ENCODE data around the gene DENND4A. TPM values are rescaled to one million over a fixed set of nuclear protein-coding genes. Genes with fewer than 3 reads are reported as not detected.
"Not testable (repeated sequence)": the region's sequence is repeated elsewhere in the genome, so short reads cannot be mapped to it uniquely, and the experiment has no call there.

The DENND4A gene
- total RNA-seq, 2 experiments from 2014 or later = 47.3 to 52.0 TPM

DNA sequence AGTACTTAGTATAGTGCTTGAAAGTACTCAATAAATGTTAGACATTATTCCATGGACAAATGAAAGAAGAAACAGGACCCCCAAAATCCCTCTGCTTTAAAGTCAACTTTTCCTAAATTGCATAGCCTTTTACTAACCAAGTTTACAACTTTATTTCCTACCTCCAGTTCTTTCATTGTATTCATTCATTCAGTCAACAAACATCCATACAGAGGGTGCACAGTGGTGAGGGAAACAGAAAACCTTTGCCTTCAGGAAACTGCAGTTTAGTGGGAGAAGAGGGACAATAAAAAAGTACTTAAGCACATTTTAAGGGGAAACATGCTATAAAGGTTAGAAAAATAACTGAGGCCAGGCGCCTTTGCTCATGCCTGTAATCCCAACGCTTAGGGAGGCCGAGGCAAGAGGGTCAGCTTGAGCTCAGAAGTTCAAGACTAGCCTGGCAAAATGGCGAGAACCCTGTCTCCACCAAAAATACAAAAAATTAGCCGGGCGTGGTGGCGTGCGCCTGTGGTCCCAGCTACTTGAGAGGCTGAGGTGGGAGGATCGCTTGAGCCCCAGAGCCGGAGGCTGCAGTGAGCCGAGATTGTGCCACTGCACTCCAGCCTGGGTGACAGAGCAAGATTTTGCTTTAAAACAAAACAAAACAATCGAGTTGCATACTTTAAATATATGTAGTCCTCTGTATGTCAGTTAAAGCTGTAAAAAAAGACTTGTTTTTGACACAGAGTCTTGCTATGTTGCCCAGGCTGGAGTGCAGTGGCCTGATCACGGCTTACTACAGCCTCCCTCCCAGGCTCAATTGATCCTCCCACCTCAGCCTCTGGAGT is 1.1 kb upstream of the DENND4A start:
- H3K9me3 Mint-ChIP-seq (ENCODE audit: low read depth) = no peaks in the 10 kb centered on the region
- peaks cover 8% of the 10 kb centered on the region for H3K36me3 Mint-ChIP-seq
- DNase-seq = no peak
- H3K27me3 Mint-ChIP-seq = no peaks in the 10 kb centered on the region
- peaks cover 64% of the 10 kb centered on the region for H3K4me1 Mint-ChIP-seq
- CTCF ChIA-PET = interaction anchor here (1.3 to 6.6 kb wide), 11 partner anchors 8 to 69 kb away, joined by 3 to 48 read pairs (median 6); no protein-coding TSS in a partner anchor
- H3K27ac Mint-ChIP-seq = peak overlapping the region; percentile 97
- ATAC-seq = no peak
- peak overlapping the region; percentile 93 for H3K4me3 Mint-ChIP-seq

DNA sequence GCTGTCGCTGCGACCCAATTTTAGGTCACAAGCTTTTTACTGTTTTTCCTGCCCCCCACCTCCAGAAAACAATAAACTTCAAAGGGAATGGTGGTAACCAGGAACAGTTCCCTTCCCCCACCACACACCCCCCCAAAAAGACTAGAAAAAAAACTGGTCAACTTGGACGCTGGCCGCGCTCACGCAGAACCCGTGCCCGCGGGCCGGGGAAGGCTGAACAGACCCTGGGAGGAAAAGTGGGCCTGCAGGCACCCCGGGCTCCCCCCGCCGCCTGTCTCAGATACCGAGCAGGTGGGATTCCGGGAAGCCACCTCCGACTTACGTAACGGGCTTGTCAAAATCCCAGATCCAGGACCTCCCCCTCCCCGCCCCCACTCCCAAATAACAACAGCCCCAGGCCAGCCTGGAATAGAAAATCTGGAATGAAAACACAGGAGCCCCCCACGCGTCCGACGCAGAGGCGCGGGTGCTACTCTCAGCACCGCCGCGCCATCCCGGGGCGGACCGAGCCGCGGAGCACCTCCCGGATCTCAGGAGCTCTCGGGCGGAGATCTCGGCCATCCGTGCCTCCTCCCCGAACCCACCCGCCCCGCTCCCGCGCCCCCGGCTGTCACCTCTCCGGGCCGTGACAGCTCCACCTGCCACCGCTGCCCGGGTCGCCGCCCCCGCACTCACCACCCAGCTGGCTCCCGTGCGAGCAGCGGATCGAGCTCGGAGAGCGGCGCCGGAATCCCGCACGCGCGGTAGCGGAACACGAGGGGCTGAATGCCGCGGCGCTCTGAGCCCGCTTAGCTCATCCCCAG is 557 bp downstream of the DENND4A start:
- CTCF ChIA-PET = interaction anchor here (0.6 to 6.6 kb wide), 14 partner anchors 11 to 153 kb away, joined by 3 to 48 read pairs (median 4); partner anchors contain the start of gene RAB11A
- peak overlapping the region; percentile 93 for H3K4me3 Mint-ChIP-seq
- DNase-seq (peak; percentile 75), ATAC-seq (peak; percentile 28)
- H3K4me1 Mint-ChIP-seq = peaks cover 63% of the 10 kb centered on the region
- peaks cover 11% of the 10 kb centered on the region for H3K36me3 Mint-ChIP-seq
- no peaks in the 10 kb centered on the region for H3K27me3 Mint-ChIP-seq
- peak overlapping the region; percentile 97 for H3K27ac Mint-ChIP-seq
- no peaks in the 10 kb centered on the region for H3K9me3 Mint-ChIP-seq (ENCODE audit: low read depth)

DNA sequence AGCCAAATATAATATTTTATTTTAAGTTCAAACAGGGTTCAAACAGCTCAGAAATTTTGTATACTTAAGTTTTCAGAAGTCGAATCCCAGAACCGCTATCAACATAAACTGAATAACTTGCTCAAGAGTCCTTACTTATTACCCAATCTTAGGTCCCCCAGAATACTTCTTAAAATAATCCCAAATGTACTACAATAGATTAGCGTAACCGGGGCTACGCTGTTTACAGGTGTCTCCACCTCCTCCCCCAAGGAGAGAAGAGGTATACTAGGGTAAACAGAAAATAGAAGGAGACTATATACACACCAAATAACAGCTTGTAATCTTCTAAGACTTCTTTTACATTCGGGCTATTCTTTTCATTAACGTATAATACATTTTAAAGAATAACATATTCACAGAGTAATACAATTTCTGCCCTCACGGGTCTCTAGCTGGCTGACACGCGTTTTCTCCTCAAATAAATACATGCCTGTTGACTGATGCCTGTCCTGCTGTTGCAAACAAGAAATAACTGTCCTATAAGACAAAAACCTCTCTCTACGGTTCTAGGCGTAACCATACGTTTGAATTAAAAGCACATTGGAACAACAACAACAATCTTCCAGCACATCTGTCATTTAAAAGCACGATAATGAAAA is 1.3 kb downstream of the DENND4A start:
- Mint-ChIP-seq H3K27ac (peak overlapping the region; percentile 90), H3K27me3 (no peaks in the 10 kb centered on the region), H3K4me3 (peak overlapping the region; percentile 93), H3K9me3 (ENCODE audit: low read depth) (no peaks in the 10 kb centered on the region), H3K4me1 (peaks cover 59% of the 10 kb centered on the region), H3K36me3 (peaks cover 11% of the 10 kb centered on the region)
- no peak for DNase-seq
- ATAC-seq = no peak
- CTCF ChIA-PET = interaction anchor here (0.6 to 6.6 kb wide), 10 partner anchors 10 to 152 kb away, joined by 3 to 48 read pairs (median 3); partner anchors contain the start of gene RAB11A

DNA sequence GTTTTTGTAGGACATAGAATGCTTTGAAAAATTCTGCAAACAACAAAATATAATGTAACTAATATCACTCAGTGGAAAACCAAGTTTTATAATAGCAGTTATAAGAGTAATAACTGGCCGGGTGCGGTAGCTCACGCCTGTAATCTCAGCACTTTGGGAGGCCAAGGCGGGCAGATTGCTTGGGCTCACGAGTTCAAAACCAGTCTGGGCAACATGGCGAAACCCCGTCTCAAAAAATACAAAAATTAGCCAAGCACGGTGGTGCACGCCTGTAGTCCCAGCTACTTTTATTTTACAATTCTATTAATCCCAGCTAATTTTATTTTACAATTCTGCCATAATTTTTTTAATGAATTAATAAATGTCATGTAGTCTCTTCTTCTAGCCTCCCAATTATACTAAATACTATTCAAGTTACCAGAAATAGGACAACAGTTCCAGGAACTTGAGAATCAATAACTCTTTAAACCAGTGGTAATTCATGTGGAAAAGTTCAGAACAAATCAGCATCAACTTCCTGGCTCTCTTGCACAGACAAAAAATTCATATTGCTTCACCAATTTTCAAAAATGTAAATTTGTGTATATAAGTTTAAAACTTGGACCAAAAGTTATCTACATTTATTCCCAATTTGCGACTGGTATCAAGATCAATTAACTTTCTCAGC is 2.2 kb downstream of the DENND4A start:
- ATAC-seq (no peak), DNase-seq (no peak)
- Mint-ChIP-seq H3K27me3 (no peaks in the 10 kb centered on the region), H3K9me3 (ENCODE audit: low read depth) (no peaks in the 10 kb centered on the region), H3K4me3 (peak overlapping the region; percentile 93), H3K36me3 (peaks cover 10% of the 10 kb centered on the region), H3K4me1 (peaks cover 52% of the 10 kb centered on the region), H3K27ac (peak overlapping the region; percentile 84)
- CTCF ChIA-PET = interaction anchor here (1.0 to 6.6 kb wide), 7 partner anchors 11 to 152 kb away, joined by 3 to 48 read pairs (median 3); no protein-coding TSS in a partner anchor

DNA sequence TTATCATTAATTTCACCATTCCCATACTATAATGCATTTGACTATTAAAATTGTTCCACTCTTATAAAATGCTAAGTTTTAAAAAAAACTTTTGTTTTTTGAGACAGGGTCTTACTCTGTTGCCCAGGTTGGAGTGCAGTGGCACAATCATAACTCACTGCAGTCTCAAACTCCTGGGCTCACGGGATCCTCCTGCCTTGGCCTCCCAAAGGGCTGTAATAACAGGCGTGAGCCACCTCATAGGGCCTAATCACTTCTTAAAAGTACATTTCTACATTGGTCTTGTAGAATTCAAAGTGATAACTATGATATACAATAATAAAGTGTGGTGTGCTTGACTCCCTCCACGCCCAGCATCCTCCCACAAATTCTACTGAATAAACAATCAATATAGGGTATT is 3.0 kb downstream of the DENND4A start:
- Mint-ChIP-seq H3K4me3 (peak overlapping the region; percentile 93), H3K27ac (peak overlapping the region; percentile 84), H3K36me3 (peaks cover 12% of the 10 kb centered on the region), H3K27me3 (no peaks in the 10 kb centered on the region), H3K9me3 (ENCODE audit: low read depth) (no peaks in the 10 kb centered on the region), H3K4me1 (peaks cover 44% of the 10 kb centered on the region)
- no peak for DNase-seq
- CTCF ChIA-PET = interaction anchor here (1.0 to 6.6 kb wide), 4 partner anchors 35 to 151 kb away, joined by 3 to 48 read pairs (median 4); no protein-coding TSS in a partner anchor
- no peak for ATAC-seq

DNA sequence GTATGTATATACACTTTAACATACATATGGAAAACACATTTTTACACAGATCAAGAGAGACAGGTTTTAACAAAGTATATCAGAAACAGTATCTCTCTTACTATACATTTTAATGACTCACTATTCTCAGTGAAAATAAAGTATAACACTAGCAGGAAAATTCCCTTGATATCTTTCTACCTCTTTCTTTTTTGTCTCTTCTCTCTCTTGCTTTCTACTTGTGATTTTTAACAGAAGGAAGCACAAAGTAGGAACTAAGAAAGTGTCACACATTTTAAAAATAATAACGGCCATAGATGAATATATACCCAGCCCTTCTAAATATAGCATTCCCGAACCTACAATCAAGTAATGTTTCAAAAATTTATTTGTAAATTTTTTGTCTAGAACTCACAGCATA is 4.8 kb downstream of the DENND4A start:
- Mint-ChIP-seq H3K36me3 (peaks cover 20% of the 10 kb centered on the region), H3K27me3 (no peaks in the 10 kb centered on the region), H3K27ac (peak overlapping the region; percentile 75), H3K4me3 (peak overlapping the region; percentile 44), H3K9me3 (ENCODE audit: low read depth) (no peaks in the 10 kb centered on the region), H3K4me1 (peaks cover 44% of the 10 kb centered on the region)
- no peak for DNase-seq
- CTCF ChIA-PET = no interaction called here
- no peak for ATAC-seq

DNA sequence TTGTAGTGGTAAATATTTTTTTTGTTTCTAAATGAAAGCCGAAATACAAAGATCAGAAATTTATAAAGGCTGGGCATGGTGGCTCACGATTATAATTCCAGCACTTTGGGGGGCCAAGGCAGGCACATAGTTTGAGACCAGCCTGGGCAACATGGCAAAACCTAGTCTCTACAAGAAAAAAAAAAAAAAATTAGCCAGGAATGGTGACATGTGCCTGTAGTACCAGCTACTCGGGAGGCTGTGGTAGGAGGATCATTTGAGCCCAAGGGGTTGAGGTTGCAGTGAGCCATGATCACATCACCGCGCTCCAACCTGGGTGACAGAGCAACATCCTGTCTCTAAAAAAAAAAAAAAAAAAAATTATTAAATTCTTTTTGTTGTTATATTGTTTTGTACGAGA is 6.9 kb downstream of the DENND4A start:
- Mint-ChIP-seq H3K36me3 (peaks cover 19% of the 10 kb centered on the region), H3K4me1 (peaks cover 43% of the 10 kb centered on the region), H3K4me3 (no peak overlapping the region), H3K27ac (no peak overlapping the region), H3K27me3 (no peaks in the 10 kb centered on the region), H3K9me3 (ENCODE audit: low read depth) (no peaks in the 10 kb centered on the region)
- ATAC-seq = no peak
- DNase-seq = no peak
- CTCF ChIA-PET = interaction anchor here (0.7 to 1.8 kb wide), 4 partner anchors 11 to 105 kb away, joined by 3 to 4 read pairs (median 3); no protein-coding TSS in a partner anchor

DNA sequence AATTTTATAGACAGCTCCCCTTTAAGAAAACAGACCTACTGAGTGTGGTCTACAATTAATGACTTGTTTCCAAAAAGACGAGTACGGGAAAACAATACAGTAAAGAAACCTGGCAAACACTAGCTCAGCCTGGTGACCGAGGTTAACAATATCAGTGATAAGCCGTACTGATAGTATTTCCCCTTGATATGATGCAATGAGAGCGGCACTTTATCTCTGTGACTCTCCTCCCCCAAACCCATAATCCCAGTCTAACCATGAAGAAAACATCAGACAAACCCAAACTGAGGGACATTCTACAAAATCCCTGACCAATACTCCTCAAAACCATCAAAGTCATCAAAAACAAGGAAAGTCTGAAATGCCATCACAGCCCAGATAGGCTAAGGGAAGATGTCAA is 8.2 kb downstream of the DENND4A start:
- DNase-seq = no peak
- no peak overlapping the region for H3K27ac Mint-ChIP-seq
- CTCF ChIA-PET = interaction anchor here (1.4 kb wide), 1 partner anchor 73 kb away, joined by 4 read pairs; no protein-coding TSS in a partner anchor
- ATAC-seq = no peak
- H3K4me3 Mint-ChIP-seq = no peak overlapping the region
- no peaks in the 10 kb centered on the region for H3K9me3 Mint-ChIP-seq (ENCODE audit: low read depth)
- peaks cover 32% of the 10 kb centered on the region for H3K4me1 Mint-ChIP-seq
- no peaks in the 10 kb centered on the region for H3K27me3 Mint-ChIP-seq
- peaks cover 20% of the 10 kb centered on the region for H3K36me3 Mint-ChIP-seq

DNA sequence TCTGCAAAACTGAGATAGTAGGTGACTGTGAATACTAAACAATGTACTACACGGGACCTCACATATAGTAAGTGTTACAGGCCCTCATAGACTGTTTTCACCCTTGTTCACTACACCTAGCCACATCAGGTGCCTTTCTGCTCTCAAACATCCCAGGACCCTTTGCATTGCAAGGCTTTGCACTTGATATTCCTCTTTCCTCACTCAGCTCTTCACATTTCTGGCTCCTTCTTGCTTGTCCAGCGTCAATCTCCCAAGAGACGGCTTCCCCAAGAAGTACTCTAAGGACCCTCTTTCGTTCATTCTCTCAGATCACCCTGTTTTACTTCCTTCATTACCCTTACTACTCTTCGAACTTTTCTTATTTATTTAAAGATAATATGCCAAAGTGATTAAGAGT is 10.0 kb downstream of the DENND4A start:
- Mint-ChIP-seq H3K4me3 (no peak overlapping the region), H3K27ac (no peak overlapping the region), H3K4me1 (peaks cover 33% of the 10 kb centered on the region), H3K9me3 (ENCODE audit: low read depth) (no peaks in the 10 kb centered on the region), H3K36me3 (peaks cover 19% of the 10 kb centered on the region), H3K27me3 (no peaks in the 10 kb centered on the region)
- CTCF ChIA-PET = no interaction called here
- no peak for ATAC-seq
- no peak for DNase-seq

DNA sequence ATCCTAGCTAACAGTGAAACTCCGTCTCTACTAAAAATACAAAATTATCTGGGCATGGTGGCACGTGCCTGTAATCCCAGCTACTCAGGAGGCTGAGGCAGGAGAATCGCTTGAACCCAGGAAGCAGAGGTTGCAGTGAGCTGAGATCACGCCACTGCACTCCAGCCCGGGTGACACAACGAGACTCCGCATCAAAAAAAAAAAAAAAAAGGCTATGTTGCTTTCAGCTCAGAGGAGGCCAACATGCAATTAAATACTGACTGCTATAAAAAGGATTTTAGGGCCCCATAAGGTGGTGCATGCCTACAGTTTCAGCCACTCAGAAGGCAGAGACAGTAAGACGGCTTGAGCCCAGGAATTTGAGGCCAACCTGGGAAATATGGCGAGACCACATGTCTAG is 13.4 kb downstream of the DENND4A start:
- H3K36me3 Mint-ChIP-seq = peaks cover 22% of the 10 kb centered on the region
- ATAC-seq = peak; percentile 49
- not testable (repeated sequence) for DNase-seq; H3K9me3 Mint-ChIP-seq (ENCODE audit: low read depth); H3K27me3 Mint-ChIP-seq
- H3K4me1 Mint-ChIP-seq = peaks cover 33% of the 10 kb centered on the region
- peak overlapping the region; percentile 26 for H3K4me3 Mint-ChIP-seq
- H3K27ac Mint-ChIP-seq = peak overlapping the region; percentile 75
- CTCF ChIA-PET = interaction anchor here (0.7 to 1.5 kb wide), 5 partner anchors 12 to 1594 kb away, joined by 3 to 4 read pairs (median 3); no protein-coding TSS in a partner anchor

DNA sequence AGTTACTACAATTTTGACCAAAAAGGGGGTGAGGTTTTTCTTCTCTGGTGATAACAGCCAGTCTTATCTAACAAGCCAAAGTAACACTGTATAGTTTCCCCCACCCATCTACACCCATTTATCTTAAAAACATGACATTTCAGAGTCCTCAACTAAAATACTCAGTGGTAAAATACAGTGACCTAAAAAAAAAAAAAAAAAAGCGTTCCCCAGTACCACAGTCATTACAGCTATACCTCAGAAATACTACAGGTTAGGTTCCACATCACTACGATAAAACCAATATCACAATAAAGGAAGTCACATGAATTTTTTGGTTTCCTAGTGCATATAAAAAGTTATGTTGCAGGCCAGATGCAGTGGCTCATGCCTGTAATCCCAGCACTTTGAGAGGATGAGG is 13.8 kb downstream of the DENND4A start:
- DNase-seq (no peak), ATAC-seq (peak; percentile 65)
- Mint-ChIP-seq H3K36me3 (peaks cover 22% of the 10 kb centered on the region), H3K4me1 (peaks cover 35% of the 10 kb centered on the region), H3K27me3 (no peaks in the 10 kb centered on the region), H3K4me3 (peak overlapping the region; percentile 26), H3K27ac (peak overlapping the region; percentile 75), H3K9me3 (ENCODE audit: low read depth) (no peaks in the 10 kb centered on the region)
- CTCF ChIA-PET = interaction anchor here (0.7 to 1.5 kb wide), 6 partner anchors 12 to 1594 kb away, joined by 3 to 4 read pairs (median 3); partner anchors contain the start of gene DENND4A

DNA sequence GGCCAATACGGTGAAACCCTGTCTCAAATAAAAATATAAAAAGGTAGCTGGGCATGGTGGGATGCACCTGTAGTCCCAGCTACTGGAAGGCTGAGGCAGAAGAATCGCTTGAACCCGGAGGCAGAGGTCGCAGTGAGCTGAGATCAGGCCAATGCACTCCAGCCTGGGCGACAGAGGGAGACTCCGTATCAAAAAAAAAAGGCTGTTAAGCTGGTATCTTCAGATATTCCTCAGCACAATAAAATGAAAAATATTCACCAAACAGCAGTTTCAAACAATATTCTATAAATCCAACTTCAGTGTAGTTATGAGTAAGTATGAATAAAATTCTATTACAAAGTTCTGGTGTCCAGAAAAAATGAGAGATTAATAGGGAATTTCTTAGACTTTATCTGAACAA is 14.2 kb downstream of the DENND4A start:
- DNase-seq (no peak), ATAC-seq (no peak)
- Mint-ChIP-seq H3K27ac (no peak overlapping the region), H3K4me1 (peaks cover 37% of the 10 kb centered on the region), H3K9me3 (ENCODE audit: low read depth) (no peaks in the 10 kb centered on the region), H3K27me3 (no peaks in the 10 kb centered on the region), H3K36me3 (peaks cover 24% of the 10 kb centered on the region), H3K4me3 (no peak overlapping the region)
- CTCF ChIA-PET = interaction anchor here (1.2 to 1.5 kb wide), 2 partner anchors 12 to 14 kb away, joined by 3 to 4 read pairs; partner anchors contain the start of gene DENND4A

All from activated CD8-positive, alpha-beta memory T cell treated with anti-CD3 and anti-CD28 coated beads, Interleukin-2, amount 10 ng/mL, durations not matched to agents 7 days and 5 days (primary cell).